Measurements from ENCODE around the gene CSNK1G3. TPM values are rescaled to one million over a fixed set of nuclear protein-coding genes. Genes with fewer than 3 reads are reported as not detected.

Gene CSNK1G3
- total RNA-seq, 1 donor from 2014 or later: 39.0 TPM

DNA sequence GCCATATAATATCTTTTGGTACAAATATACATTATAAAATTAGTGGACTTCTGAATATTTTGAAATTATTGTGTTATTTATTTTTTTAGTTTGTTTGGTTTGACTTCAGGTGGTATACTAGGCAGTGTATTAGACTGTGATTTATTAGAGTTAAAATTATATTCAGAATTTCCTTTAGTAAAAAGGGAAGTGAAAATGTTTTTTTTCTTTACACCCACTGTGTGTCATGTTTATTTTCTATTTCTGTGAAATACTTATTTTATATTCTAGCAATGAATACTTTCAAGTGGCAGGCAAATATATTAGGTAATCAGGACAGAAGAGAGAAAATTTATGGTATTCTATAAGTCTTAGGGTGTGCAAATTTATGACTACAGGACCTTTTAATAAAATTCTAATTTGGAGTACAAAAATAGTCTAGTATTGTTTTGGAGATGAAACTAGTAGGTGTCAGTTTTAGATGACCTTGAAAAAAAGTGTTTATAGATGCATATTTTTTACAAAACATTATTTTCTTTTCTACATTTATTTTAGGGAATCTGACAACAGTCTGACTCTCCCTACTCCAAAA lies 8.8 kb downstream of the CSNK1G3 start:
- H3K27ac Mint-ChIP-seq (ENCODE audit: unreplicated experiment): no peak overlapping the region
- peaks cover 24% of the 10 kb centered on the region for H3K4me1 Mint-ChIP-seq (ENCODE audit: unreplicated experiment)
- H3K9me3 Mint-ChIP-seq (ENCODE audit: unreplicated experiment): no peaks in the 10 kb centered on the region
- H3K27me3 Mint-ChIP-seq (ENCODE audit: unreplicated experiment): no peaks in the 10 kb centered on the region
- H3K36me3 Mint-ChIP-seq (ENCODE audit: unreplicated experiment): no peaks in the 10 kb centered on the region
- DNase-seq (ENCODE audit: extremely low spot score, unreplicated experiment): no peak
- TF ChIP-seq, protein P1, sequence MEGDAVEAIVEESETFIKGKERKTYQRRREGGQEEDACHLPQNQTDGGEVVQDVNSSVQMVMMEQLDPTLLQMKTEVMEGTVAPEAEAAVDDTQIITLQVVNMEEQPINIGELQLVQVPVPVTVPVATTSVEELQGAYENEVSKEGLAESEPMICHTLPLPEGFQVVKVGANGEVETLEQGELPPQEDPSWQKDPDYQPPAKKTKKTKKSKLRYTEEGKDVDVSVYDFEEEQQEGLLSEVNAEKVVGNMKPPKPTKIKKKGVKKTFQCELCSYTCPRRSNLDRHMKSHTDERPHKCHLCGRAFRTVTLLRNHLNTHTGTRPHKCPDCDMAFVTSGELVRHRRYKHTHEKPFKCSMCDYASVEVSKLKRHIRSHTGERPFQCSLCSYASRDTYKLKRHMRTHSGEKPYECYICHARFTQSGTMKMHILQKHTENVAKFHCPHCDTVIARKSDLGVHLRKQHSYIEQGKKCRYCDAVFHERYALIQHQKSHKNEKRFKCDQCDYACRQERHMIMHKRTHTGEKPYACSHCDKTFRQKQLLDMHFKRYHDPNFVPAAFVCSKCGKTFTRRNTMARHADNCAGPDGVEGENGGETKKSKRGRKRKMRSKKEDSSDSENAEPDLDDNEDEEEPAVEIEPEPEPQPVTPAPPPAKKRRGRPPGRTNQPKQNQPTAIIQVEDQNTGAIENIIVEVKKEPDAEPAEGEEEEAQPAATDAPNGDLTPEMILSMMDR (IDR thresholded peaks at IDR 0.05): no peak
- H3K4me3 Mint-ChIP-seq (ENCODE audit: unreplicated experiment): no peak overlapping the region

DNA sequence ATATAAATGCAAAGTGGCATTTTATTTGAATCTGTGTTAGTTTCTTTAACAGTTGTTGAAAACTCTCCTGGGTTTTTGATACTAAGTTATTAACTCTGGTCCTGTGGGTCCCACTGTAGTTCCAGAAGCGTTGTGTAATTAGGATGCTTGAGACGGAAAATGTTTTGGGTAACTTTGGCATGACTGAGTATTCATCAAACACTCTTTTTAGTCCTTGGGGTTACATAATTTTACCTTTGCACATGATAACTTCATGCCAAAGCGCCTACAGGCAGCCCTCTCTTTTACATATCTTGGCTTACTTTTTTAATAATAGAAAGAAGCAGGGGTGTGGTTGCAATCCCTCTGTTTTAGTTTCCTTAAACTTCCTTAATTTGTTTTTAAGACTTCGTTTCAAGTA lies 12.2 kb downstream of the CSNK1G3 start:
- DNase-seq (ENCODE audit: extremely low spot score, unreplicated experiment): no peak
- Mint-ChIP-seq H3K36me3 (ENCODE audit: unreplicated experiment) (no peaks in the 10 kb centered on the region), H3K27me3 (ENCODE audit: unreplicated experiment) (no peaks in the 10 kb centered on the region)

DNA sequence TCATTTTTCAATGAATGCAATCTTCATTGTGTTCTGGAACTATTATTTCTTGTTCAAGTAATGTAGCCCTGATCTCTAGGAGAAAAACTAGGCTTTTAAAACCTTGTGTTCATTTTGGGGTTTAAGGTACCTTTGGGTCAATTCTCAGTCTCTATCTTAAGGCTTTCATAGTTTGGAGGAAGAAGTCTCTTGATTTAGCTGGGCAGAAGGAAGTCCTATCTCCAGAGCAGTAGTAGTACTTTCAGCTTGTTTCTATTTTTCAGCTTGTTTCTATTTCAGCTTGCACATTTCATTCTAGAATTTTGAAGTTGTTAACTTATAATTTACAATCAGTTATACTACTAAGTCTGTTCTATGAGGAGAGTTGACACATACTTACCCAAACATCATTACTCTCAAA lies 15.2 kb downstream of the CSNK1G3 start:
- Mint-ChIP-seq H3K4me3 (ENCODE audit: unreplicated experiment) (no peak overlapping the region), H3K36me3 (ENCODE audit: unreplicated experiment) (no peaks in the 10 kb centered on the region), H3K27ac (ENCODE audit: unreplicated experiment) (no peak overlapping the region), H3K9me3 (ENCODE audit: unreplicated experiment) (no peaks in the 10 kb centered on the region), H3K4me1 (ENCODE audit: unreplicated experiment) (peaks cover 17% of the 10 kb centered on the region), H3K27me3 (ENCODE audit: unreplicated experiment) (no peaks in the 10 kb centered on the region)
- no peak for DNase-seq (ENCODE audit: extremely low spot score, unreplicated experiment)
- TF ChIP-seq, protein P1 (IDR thresholded peaks at IDR 0.05): no peak

More for the DNA sequence above, 12.2 kb downstream of the CSNK1G3 start:
- Mint-ChIP-seq H3K4me1 (ENCODE audit: unreplicated experiment) (peaks cover 22% of the 10 kb centered on the region), H3K9me3 (ENCODE audit: unreplicated experiment) (no peaks in the 10 kb centered on the region), H3K27ac (ENCODE audit: unreplicated experiment) (no peak overlapping the region), H3K4me3 (ENCODE audit: unreplicated experiment) (no peak overlapping the region)
- TF ChIP-seq, protein P1 (IDR thresholded peaks at IDR 0.05): no peak

DNA sequence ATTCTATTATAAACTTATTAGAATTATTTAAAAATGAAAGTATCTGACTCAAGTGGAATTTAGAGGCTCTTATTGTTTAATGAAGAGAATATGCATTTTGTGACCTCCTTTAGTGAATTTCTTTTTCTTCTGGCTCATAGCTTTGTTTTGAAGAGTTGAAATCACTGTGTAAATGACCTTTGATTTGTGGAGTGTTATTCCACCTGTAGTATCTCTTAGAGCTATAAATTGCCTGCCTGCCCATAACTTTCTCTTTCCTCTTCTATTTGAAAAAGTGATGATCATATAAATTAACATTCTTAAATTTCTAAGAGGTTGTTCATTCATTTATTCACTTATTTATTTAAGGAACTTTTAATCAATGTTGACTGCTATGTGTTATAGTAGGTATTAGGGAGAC lies 16.1 kb downstream of the CSNK1G3 start:
- Mint-ChIP-seq H3K27ac (ENCODE audit: unreplicated experiment) (no peak overlapping the region), H3K4me1 (ENCODE audit: unreplicated experiment) (peaks cover 17% of the 10 kb centered on the region), H3K4me3 (ENCODE audit: unreplicated experiment) (no peak overlapping the region)

DNA sequence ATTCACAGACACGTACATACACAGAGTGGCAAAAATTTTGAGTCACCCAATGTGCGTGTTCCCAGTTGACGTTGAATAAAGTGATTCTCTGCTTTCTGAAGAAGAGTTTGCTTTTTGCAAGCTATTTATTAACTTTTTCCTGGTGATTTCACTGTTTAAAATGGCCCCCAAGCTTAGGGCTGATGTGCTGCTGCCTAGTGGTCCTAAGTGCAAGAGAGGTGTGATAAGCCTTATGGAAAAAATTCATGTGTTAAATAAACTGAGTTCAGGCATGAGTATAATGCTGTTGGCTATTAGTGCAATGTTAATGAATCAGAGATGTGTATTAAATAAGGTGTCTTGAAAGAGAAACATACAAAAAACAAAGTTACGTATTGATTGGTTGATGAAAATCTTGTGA lies 16.9 kb downstream of the CSNK1G3 start:
- peaks cover 16% of the 10 kb centered on the region for H3K4me1 Mint-ChIP-seq (ENCODE audit: unreplicated experiment)
- H3K36me3 Mint-ChIP-seq (ENCODE audit: unreplicated experiment): no peaks in the 10 kb centered on the region
- no peaks in the 10 kb centered on the region for H3K9me3 Mint-ChIP-seq (ENCODE audit: unreplicated experiment)
- DNase-seq (ENCODE audit: extremely low spot score, unreplicated experiment): no peak
- no peak overlapping the region for H3K4me3 Mint-ChIP-seq (ENCODE audit: unreplicated experiment)
- TF ChIP-seq, protein P1 (IDR thresholded peaks at IDR 0.05): no peak
- no peak overlapping the region for H3K27ac Mint-ChIP-seq (ENCODE audit: unreplicated experiment)
- H3K27me3 Mint-ChIP-seq (ENCODE audit: unreplicated experiment): no peaks in the 10 kb centered on the region

More for the DNA sequence above, 16.1 kb downstream of the CSNK1G3 start:
- no peaks in the 10 kb centered on the region for H3K9me3 Mint-ChIP-seq (ENCODE audit: unreplicated experiment)
- TF ChIP-seq, protein P1 (IDR thresholded peaks at IDR 0.05): no peak
- no peak for DNase-seq (ENCODE audit: extremely low spot score, unreplicated experiment)
- no peaks in the 10 kb centered on the region for H3K27me3 Mint-ChIP-seq (ENCODE audit: unreplicated experiment)
- H3K36me3 Mint-ChIP-seq (ENCODE audit: unreplicated experiment): no peaks in the 10 kb centered on the region
